GM19351 (cell line): ENCODE measurements around the gene TAS1R3.

Experiments used
- ATAC-seq: cut with Tn5 transposase; IDR thresholded peaks from one replicate; pipeline ENCODE4 v1.9.1; 2021; ENCODE audit warnings: mild to moderate bottlenecking, moderate library complexity; ENCODE audit not compliant: unreplicated experiment

The TAS1R3 gene

GRCh38 chr1:1320666-1321448 lies 10.2 kb upstream of the TAS1R3 start:
- no peak for ATAC-seq

- no peak for ATAC-seq
These were observed 9.6 kb upstream of the TAS1R3 start for GRCh38 chr1:1321477-1321876.

- ATAC-seq = no peak
These were observed 8.7 kb upstream of the TAS1R3 start for GRCh38 chr1:1322418-1322817.

- ATAC-seq = no peak
These were observed 8.1 kb upstream of the TAS1R3 start for GRCh38 chr1:1322952-1323351.

DNA sequence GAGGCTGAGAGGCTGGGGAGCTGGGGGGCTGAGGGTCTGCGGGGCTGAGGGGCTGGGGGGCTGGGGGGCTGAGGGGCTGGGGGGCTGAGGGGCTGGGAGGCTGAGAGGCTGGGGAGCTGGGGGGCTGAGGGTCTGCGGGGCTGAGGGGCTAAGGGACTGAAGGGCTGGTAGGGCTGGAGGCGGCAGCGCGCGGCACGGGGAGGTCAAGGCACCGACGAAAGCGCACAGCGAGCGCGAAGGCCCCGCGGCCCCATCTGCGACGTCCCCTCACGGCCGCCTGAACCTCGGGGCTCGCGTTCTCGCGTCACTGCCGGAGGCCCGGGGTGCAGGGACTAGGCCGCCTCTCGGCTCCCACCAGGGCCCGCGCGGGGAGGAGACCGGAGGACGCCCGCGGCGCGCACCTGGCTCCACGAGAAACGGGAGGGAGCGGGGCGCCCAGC lies 7.0 kb upstream of the TAS1R3 start:
- ATAC-seq = peak; percentile 42

DNA sequence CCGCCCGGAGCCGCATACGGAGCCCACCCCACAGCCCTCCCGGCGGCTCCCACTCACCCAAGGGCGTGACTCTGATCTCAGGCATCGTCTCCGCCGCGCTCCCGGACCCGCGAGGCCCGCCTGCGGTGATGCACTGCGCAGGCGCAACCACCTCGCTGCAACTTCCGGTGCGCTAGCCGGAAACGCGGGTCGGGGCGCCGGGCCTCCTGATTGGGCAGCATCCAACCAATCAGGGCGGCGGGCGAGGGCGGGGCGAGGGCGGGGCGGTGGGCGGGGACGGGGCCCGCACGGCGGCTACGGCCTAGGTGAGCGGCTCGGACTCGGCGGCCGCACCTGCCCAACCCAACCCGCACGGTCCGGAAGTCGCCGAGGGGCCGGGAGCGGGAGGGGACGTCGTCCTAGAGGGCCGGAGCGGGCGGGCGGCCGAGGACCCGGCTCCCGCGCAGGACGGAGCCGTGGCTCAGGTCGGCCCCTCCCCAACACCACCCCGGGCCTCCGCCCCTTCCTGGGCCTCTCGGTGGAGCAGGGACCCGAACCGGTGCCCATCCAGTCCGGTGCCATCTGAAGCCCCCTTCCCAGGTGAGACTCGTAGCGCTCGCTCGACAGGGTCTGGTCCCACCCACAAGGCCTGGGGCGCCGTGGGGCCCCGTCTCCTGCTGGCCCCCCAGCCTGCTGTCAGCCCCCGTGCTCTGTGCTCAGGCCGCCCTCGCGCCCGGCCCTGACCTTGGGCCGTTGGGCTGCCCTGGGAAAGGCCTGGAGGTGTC lies 6.4 kb upstream of the TAS1R3 start, which contains the start of the genes CPTP and INTS11:
Gene CPTP, plus strand, starts transcription at position 279 of the 764 bp plus-strand sequence. CDS start 2,109 bp downstream, outside the sequence.
Gene INTS11, minus strand, starts transcription at position 137 of the 764 bp plus-strand sequence. Its CDS starts 52 bp downstream, at position 85.
- peak; percentile 81 for ATAC-seq

- no peak for ATAC-seq
These were observed 5.6 kb upstream of the TAS1R3 start for GRCh38 chr1:1325288-1326074.

DNA sequence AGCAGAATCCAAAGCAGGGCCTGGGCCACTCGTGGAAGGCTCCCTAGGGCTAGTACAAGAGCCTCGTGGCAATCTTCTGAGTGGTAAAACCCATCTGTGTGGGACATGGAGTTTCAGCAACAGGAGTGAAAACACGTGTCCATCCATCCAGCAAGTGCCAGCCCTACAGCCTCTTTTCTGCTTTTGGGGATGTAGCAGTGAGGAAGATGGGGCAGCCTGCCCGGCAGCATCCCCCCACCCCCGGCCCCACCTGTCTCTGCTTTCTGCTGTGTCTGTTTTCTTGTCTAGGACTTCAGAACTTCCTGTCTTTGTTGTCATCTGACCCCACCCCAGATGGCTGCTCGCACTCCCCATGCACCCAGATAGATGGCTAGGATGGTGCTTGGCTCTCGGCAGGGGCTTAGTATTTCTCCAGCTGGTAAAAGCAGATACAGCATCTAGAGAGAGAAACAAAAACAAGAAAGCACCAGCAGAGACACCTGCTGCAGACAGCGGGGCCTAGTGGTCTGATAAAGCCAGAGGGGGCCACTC lies 4.9 kb upstream of the TAS1R3 start:
- ATAC-seq = no peak

GRCh38 chr1:1327291-1327690 lies 3.8 kb upstream of the TAS1R3 start:
- no peak for ATAC-seq

DNA sequence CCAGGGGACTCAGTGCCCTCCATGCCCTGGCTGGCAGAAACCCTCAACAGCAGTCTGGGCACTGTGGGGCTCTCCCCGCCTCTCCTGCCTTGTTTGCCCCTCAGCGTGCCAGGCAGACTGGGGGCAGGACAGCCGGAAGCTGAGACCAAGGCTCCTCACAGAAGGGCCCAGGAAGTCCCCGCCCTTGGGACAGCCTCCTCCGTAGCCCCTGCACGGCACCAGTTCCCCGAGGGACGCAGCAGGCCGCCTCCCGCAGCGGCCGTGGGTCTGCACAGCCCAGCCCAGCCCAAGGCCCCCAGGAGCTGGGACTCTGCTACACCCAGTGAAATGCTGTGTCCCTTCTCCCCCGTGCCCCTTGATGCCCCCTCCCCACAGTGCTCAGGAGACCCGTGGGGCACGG lies 2.8 kb upstream of the TAS1R3 start:
- no peak for ATAC-seq

DNA sequence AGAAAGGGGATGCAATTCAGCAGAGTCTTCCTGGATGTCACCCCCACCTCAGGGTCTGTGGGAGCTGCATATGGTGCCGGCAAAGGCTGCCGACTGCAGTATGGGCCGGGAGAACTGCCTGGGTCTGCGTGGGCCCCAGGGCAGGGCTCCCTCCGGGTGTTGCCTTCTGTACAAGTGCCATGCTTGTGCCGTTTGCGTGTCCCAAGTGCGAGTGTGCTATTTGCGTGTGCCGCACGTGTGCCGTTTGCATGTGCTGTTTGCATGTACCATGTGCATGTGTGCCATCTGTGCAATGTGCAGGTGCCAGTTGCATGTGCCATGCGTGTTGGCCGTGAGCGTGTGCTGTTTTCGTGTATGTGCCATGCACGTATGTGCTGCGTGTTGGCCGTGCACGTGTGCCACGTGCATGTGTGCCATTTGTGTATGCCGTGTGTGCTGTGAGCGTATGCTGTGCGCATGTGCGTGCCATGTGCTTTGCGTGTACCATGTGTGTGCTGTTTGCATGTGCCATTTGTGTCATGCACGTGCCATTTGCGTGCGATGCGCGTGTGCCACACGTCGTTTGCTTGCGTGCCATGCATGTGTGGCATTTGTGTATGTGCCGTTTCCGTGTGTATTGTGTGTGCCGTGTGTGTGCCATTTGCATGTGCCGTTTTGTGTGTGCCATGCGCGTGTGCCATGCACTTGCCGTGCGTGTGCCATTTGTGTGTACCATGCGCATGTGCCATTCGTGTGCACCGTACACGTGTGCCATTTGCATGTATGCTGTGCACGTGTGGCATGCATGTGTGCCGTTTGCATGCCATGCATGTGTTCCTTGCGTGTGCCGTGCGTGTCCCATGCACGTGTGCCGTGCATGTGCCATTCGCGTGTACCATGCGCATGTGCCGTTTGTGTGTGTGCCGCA lies 1.5 kb upstream of the TAS1R3 start:
- no peak for ATAC-seq

DNA sequence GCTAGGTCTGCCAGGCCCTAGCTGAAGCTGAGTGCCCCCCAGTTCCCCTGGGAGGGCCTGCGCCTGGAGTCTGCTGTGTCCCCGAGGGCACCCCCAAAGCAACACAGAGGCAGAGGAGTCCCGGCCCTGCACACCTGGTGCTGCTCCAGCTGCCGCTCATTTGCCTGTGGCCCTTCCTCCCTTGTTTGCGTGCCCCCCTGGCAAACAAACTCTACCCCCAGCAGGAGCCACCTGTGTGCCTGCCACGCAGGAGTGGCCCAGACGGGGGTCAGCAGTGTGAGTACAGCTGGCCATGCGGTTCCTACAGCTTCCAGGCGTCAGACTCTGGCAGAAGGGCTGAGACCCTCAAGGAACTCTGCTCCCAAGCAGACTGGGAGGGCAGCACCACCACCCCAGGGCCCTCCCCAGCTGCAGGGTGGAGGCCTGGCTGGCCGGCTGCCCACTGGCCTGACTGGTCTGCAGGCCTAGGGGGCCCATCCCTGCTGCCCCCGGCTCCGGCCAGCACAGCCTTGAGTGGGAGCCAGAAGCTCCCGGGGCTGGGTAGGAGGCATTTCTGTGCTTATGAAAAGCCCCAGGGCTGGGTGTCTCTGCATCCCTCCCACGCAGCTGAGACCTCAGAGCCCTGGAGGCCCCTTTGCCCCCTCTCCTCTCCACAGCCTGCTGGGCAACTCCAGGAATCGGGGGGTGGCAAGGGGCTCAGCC lies 563 bp upstream of the TAS1R3 start:
- no peak for ATAC-seq

DNA sequence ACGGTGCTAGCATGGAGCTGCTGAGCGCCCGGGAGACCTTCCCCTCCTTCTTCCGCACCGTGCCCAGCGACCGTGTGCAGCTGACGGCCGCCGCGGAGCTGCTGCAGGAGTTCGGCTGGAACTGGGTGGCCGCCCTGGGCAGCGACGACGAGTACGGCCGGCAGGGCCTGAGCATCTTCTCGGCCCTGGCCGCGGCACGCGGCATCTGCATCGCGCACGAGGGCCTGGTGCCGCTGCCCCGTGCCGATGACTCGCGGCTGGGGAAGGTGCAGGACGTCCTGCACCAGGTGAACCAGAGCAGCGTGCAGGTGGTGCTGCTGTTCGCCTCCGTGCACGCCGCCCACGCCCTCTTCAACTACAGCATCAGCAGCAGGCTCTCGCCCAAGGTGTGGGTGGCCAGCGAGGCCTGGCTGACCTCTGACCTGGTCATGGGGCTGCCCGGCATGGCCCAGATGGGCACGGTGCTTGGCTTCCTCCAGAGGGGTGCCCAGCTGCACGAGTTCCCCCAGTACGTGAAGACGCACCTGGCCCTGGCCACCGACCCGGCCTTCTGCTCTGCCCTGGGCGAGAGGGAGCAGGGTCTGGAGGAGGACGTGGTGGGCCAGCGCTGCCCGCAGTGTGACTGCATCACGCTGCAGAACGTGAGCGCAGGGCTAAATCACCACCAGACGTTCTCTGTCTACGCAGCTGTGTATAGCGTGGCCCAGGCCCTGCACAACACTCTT lies 1.1 kb downstream of the TAS1R3 start:
- no peak for ATAC-seq

DNA sequence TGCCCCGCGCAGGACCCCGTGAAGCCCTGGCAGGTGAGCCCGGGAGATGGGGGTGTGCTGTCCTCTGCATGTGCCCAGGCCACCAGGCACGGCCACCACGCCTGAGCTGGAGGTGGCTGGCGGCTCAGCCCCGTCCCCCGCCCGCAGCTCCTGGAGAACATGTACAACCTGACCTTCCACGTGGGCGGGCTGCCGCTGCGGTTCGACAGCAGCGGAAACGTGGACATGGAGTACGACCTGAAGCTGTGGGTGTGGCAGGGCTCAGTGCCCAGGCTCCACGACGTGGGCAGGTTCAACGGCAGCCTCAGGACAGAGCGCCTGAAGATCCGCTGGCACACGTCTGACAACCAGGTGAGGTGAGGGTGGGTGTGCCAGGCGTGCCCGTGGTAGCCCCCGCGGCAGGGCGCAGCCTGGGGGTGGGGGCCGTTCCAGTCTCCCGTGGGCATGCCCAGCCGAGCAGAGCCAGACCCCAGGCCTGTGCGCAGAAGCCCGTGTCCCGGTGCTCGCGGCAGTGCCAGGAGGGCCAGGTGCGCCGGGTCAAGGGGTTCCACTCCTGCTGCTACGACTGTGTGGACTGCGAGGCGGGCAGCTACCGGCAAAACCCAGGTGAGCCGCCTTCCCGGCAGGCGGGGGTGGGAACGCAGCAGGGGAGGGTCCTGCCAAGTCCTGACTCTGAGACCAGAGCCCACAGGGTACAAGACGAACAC lies 1.8 kb downstream of the TAS1R3 start:
- no peak for ATAC-seq

- ATAC-seq = no peak
These were observed 2.6 kb downstream of the TAS1R3 start for GRCh38 chr1:1333551-1334241.

GRCh38 chr1:1334835-1335234 lies 3.8 kb downstream of the TAS1R3 start:
- ATAC-seq = no peak

DNA sequence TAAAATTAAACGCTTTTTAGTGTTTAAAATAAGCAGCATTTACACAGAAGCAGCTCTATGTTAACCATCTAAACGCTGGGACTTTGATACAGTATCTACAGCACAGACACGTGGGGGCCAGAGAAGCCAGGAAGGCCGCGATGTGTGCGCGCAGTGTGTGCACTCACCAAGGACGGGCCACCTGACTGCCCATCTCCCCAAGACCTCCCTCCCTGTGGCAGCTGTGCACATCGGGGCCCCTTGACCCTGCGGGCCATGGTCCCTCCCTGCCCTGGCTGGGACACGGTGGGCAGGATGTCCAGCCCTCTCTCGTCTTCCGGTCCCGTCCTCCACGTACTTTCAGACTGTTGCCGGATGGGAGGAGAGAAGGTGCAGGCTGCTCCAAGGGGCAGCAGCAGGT lies 4.2 kb downstream of the TAS1R3 start:
- ATAC-seq = no peak
